HG03342 (cell line): Measurements from ENCODE around the gene SCAPER.

ENCODE experiments used
- ATAC-seq: cut with Tn5 transposase; IDR thresholded peaks from one replicate; pipeline ENCODE4 v1.9.1; 2021; ENCODE audit warnings: mild to moderate bottlenecking, moderate library complexity; ENCODE audit not compliant: unreplicated experiment

The SCAPER gene

DNA sequence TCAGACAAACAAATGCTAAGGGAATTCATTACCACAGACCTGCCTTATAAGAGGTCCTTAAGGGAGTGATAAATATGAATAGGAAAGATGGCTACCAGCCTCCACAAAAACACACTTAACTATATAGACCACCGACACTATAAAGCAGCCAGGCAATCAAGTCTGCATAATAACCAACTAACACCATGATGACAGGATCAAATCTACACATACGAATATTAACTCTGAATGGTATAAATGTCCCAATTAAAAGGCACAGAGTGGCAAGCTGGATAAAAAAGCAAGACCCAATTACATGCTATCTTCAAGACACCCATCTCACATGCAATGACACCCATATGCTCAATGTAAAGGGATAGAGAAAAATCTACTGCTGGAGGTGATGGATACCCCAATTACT is 221.1 kb downstream of the SCAPER start:
- ATAC-seq, result no peak

DNA sequence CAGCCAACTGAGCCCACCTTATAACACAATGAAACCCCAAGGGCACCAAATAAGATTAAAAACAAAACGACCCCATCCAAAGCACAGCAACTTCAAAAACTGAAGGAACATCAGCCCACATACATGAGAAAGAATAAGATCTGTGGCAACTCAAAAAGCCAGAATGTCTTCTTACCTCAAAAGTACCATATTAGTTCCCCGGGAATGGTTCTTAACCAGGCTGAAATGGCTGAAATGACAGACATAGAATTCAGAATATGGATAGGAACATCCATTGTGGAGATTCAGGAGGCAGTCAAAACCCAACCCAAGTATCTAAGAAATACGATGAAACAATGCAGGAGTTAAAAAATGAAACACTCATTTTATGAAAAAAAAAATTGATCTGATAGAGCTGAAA is 222.3 kb downstream of the SCAPER start:
- ATAC-seq, result no peak

DNA sequence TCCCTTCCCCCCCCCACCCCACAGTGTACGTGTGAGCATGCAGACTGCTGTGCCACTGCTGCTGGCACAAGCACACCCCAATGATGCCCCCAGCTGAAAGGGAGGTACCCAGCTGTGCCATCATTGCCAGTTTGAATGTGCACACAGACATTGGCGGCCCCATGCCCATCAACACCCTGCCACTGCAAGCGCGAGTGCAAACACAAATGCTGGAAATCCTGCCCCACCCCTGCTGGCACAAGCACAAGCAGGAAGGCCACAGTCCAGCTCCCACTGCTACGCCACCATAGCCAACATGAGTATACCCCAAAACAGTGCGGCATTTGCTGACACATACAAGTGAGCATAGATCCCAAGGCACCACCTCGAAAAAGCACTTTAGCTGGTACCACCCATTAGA is 222.9 kb downstream of the SCAPER start:
- ATAC-seq, result no peak

DNA sequence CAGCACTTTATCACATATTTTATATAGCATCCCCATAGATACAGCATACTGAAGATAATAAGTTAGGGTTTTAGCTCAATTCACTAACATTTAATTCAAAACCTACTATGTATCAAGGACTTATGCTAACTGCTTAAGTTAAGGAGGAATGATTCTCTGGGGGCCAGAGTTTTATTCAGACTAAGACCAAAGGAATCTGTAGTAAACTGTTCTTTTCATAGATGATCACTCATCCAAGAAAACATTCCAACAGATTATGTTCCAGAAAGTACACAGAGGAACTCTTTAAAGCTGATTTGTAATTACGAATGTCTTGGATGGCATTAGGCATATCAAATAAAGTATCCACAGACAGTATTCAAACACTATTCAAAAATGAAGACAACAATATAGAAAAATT is 226.4 kb downstream of the SCAPER start:
- no peak for ATAC-seq

DNA sequence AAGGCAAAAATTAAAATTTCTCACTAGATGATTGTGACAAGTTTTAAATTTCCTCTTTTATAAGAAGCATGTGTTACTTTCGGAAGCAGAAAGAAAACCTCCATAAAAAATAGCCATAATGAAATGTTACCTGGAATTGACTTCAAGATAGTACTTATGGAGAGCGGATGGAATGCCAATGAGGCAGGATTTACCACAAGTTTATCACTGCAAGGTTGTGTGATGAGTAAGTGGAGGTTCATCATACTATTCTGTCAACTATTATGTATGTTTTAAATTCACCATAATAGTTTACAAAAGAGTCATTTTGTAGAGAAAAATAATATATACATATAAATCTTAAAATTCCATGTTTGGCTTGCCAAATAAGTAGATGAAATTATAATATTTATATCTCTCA is 230.3 kb downstream of the SCAPER start:
- ATAC-seq, result no peak

DNA sequence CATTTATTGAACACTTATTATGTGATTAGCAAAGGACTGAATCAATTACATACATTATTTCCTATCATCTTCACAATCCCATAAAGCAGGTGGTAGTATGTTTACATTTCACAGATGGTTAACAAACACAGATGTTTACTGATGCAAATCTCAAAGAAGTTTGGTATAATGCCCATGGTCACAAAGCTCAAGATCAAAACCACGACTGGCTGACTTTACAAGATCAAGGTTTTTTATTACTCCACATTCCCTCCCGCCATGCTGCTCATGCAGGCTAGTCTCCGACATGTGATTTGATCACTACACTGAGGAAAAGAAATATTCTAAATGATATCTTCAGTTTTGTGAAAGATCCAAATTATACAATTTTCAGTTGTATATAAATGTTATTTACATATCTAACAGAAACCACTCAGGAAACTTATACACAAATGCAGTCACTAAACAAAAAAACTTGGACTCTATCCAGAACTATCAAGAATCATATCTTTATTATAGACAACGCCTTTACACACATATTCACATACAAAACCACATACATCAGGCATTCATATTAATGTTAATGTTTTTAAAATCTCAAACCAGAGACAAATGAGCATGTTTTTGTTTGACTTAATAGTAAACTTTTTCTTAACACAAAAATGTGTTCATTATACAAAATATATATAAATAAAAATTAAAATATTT is 235.5 kb downstream of the SCAPER start:
- no peak for ATAC-seq

DNA sequence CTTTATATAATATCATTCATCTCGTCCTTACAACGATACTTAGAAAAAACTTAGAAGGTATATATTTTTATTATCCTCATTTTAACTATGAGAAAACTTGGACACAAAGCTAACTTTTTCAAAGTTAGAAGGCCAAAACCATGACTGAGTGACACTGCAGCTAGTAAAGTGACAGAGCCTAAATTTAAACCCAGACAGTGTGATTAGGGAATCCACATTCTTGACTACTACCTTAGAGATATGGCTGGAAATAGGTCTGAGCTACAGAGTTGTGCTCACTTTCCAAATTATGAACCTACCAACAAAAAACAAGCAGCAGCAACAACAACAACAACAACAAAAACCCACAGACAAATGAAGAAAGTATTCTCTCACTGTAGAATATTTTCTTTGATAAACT is 236.2 kb downstream of the SCAPER start:
- no peak for ATAC-seq

DNA sequence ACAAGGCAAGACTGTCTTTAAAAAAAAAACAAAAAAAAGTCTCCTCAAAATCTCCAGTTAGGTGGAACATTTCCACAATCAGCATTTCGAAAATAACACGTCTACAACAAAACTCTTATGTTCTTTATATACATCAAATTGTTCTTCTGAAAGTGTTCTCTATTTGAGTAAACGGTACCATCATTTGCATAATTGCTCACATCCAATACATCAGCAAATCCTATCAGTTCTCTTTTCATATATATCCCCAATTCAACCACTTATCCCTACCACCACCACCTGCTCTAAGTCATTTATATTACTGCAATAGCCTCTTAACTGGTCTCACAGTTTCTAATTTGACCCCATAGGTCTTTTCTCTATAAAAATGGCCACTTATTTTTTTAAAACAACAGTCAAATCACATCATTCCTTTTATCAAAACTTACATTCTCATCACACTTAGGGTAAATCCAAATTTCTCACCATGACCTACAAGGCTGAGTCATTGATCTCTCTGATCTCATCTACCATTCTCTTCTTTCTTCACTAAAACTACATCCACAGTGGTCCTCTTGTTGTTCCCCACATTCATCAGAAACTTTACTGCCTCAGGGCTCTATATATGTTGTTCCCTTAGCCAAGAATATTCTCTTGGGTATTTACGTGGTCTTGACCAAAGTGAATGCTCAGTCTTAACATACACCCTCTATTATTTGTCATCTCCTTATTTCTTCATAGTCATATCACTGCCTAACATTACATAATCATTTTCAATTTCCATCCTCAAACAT is 237.0 kb downstream of the SCAPER start:
- ATAC-seq, result no peak

DNA sequence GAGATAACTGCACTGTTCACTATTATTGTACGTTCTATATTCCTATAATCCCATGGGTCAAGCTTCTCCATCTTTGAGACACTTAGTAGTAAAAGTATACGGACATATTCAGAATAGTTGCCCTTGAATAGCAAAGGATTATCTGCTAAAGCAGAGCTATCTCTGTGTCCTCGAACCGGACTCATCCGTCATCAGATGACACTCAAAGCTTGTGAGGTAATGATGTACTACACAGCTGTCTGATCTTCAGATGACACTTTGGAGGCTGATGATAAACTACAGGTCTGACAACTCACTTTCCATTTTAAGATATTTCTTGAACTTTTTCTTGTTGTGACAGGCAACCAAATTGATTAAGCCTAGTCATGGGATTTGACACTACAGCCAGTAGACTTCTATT is 240.2 kb downstream of the SCAPER start:
- no peak for ATAC-seq

DNA sequence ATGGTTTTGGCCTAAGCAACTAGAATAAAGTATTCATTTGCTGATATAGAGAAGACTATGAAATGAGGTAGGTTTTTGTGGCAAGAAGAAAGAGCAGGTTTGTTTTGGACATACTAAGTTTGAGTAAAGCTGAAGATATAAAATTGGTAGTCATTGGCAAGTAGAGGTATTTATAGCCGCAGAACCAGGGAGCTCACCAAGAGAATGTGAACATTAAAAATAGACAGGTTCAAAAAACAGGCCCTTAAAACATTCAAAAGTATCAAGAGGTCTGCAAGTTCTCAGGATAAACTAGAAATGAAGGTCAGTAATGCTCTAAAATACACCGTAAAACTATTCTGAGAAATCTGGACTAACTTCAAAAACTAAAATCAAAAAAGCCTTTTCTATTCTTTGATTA is 240.7 kb downstream of the SCAPER start:
- ATAC-seq, result no peak

DNA sequence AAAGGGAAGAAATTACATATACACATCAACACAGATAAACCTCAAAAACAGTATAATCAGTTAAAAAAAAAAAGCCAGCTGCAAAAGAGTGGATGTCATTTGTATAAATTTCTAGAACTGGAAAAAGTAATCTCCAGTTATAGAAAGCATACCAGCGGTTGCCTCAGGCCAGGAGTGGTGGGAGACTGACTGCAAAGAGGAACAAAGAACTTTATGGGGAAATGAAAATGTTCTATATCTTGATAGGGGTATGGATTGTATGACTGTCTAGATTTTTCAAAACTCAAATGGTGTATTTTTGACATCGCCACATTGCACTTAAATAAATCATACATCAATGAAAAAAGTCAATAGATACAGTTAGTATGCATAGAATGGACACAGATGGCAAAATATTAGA is 241.6 kb downstream of the SCAPER start:
- ATAC-seq, result no peak

DNA sequence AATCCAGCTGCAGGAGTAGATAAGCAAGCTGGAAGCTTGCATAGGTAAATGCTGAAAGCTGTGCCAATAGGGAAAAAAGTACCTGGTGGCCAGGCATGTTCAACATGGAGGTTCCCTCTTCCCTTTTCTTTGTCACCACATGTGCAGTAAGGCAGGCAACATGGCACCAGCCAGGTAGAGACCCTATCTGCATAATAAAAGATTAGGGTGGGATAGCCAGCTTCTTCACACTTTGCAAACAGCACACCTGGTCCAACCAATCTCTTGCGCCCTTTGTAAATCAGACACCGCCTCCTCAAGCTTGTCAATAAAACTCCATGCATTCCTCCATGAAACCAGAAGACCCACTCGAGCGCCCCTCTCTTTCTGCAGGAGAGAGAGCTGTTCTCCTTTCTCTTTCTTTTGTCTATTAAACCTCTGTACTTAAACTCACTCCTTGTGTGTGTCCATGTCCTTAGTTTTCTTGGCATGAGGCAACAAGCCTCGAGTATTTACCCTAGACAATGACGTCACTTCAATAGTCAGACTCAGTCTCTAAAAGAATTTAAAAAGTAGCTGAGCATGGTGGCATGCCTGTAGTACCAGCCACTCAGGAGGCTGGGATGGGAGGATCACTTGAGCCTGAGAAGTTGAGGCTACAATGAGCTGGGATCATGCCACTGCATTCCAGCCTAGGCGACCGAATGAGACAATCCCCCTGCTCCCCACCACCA is 256.3 kb downstream of the SCAPER start:
- ATAC-seq, result no peak

DNA sequence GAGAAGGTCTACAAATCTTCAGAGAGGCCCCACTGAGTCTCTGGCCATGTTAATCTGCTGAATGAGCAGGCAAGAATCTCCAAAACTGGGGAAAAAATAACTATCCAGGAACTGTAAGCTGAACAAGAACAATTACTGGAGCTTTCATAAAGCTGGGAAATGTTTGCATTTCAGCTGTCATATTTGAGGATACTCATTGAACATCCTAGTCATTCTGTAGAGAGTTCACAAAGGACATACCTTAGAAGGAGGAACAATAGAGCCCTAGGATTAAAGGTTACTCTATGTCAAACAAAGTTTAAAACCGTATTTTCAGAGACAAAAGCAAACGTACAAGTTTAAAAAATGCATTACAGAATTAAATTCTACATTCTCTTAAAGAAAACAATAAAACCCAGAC is 257.5 kb downstream of the SCAPER start:
- ATAC-seq, result no peak

DNA sequence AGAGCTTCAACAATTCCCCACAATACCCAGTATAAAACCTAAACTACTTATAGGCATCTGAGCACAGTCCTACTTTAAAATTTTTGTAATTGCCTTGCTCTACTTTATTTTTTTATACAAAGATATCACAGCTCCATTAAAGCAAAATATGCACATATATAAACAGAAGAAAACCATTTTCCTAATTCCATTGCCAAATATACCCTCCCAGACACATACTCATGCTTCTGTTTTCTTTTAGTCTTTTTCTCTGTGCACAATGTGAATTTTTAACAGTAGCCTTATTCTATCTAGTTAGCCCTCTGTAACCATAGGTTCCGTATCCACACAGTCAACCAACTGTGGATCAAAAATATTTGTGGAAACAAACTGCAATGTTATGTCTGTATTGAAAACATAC is 260.5 kb downstream of the SCAPER start:
- ATAC-seq, result no peak

DNA sequence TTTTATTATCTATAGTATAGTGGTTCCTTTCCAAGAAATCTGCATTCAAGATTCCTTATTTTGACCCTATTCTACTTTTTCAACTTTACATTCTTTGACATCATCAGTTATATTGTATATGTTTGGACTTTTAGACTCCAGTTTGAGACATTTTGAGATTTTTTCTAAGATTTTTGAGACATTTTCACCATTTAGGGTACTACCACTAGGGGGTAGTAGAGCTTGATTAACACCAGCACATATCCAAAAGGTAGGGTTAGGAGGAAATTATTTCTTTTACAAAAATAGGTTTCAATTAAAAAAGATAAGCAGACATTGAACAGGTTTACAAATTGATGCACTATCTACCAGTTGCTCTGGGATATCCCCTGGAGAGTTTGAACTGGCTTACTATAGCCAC is 262.5 kb downstream of the SCAPER start:
- ATAC-seq, result no peak

DNA sequence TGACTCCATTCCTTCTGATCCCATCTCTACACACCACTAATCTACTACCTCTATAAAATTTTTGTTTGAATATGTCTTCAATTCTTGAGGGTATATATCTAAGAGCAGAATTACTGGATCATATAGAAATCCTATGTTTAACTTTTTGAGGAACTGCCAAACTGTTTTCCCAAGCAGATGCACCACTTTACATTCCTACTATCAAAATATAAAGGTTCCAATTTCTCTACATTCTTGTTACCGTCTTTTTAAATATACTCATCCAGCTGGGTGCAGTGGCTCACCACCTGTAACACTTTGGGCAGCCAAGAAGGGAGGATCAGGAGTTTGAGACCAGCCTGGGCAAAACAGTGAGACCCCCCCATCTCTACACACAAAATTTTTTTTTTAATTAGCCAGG is 268.0 kb downstream of the SCAPER start:
- ATAC-seq, result no peak

DNA sequence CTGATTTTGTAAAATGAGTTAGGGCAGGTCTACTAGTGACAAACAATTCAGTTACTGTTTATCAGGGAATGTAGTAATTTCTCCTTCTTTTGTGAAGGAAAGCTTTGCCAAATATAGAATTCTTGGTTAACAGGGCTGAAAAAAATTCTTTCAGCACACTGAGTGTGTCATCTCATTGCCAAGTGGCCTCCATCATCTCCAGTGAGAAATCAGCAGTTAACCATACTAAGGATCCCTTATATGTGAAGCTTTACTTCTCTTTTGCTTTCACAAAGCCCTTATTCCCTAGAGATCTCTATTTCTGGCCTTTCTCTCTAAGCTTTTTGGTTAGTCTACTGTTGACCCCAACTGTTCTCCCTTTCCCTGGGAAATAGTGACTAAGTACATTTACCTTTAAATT is 269.1 kb downstream of the SCAPER start:
- ATAC-seq, result no peak

DNA sequence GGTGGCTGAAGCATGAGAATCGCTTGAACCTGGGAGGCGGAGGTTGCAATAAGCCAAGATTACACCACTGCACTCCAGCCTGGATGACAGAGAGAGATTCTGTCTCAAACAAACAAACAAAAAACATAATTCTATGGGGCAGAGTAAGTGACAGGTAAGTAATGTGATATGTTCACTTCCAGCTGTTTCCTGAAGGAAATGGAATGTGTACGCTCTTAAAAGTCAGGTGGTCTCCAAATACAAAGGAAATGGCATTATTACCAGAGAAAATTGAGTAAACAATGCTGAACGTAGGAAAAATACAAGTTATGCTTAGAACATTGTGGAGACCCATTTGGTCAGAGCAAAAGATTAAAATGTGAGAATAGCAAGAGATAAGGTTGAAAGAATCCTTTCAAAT is 278.5 kb downstream of the SCAPER start:
- no peak for ATAC-seq

DNA sequence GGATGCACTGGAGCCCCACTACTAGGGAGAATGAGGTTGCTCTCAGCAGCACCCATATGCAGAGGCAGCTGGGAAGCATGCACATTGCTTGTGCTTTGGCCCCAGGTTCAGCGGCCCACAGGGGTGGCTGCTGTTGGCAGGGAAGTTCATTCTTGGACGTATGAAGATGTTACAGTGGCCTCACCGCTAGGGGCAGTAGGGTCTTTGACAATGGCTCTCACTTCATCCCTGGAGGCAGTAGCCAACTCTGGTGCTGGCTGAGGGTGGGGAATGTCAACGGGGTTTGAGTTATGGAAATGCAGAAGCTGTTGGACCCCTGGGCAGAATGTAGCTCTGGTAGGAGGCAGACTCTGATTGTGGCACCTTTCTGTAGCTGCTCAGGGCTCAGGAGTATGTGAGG is 279.9 kb downstream of the SCAPER start:
- ATAC-seq, result no peak

DNA sequence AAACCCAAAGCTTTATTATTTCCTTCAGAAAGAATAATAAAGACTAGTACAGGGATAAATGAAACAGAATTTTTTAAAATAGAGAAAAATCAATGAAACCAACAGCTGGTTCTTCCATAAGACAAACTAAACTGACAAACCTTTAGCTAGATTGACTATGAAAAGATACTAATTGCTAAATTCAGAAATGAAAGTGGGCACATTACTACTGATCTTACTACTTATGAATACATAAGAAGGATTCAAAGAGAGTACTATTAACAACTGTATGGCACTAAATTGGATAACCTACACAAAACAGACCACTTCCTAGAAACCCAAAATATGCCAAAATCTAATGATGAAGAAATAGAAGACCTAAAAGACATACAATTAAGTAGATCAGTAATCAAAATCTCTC is 290.4 kb downstream of the SCAPER start:
- ATAC-seq, result no peak

DNA sequence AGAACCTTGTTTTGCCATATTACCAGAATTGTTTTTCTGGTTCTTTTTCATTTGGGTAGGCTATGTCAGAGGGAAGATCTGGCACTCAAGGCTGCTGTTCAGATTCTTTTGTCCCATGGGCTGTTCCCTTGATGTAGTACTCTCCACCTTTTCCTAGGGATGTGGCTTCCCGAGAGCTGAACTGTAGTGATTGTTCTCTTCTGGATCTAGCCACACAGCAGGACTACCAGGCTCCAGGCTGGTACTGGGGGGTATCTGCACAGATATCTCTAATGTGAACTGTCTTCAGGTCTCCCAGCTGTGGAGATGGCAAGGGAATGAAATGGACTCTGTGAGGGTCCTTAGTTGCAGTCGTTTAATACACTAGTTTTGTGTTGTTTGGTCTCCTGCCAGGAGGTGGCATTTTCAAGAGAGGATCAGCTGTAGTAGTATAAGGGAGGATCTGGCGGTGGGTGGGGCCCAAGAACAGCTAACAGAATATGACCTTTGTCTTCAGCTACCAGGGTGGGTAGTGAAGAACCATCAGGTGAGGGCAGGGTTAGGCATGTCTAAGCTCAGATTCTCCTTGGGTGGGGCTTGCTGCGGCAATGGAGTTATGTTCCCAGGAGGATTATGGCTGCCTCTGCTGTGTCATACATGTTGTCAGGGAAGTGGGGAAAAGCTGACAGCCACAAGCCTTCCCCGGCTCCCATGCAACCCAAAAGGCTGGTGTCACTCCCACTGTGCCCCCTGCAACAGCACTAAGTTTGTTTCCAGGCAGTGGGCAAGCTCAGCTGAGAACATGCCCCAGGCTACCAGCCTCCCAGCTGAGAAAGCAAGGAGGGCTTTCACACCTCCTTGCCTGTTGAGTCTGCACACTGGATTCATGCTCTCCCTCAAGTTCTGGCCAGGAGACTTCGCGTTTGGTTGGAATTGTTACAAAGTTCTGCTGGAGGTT is 316.1 kb downstream of the SCAPER start:
- ATAC-seq, result no peak
